ENCODE data around the gene RUNX2.

RUNX2 gene

GRCh38 chr6:45537539-45537938, 209.4 kb downstream of the RUNX2 start:
- no peak for TF ChIP-seq ZBTB7A (IDR thresholded peaks at IDR 0.05; ENCODE audit: low read depth)
- no peak for TF ChIP-seq CEBPB (IDR thresholded peaks at IDR 0.05)
- no peak for TF ChIP-seq TAF1 (IDR thresholded peaks at IDR 0.05; ENCODE audit: low read depth)
- no peak for TF ChIP-seq EGR1 (IDR thresholded peaks at IDR 0.05)
- TF ChIP-seq MAX (IDR thresholded peaks at IDR 0.05), result no peak
- TF ChIP-seq EP300 (IDR thresholded peaks at IDR 0.05; ENCODE audit: borderline replicate concordance), result no peak

- TF ChIP-seq NFIC (IDR thresholded peaks at IDR 0.05) (no peak), EP300 (IDR thresholded peaks at IDR 0.05; ENCODE audit: borderline replicate concordance) (no peak), CREB1 (IDR thresholded peaks at IDR 0.05; ENCODE audit: low read depth) (no peak), YY1 (IDR thresholded peaks at IDR 0.05; ENCODE audit: low read depth) (no peak), TEAD4 (IDR thresholded peaks at IDR 0.05) (no peak), EGR1 (IDR thresholded peaks at IDR 0.05) (no peak), FOXM1 (IDR thresholded peaks at IDR 0.05; ENCODE audit: borderline replicate concordance, low read depth) (no peak), TCF12 (IDR thresholded peaks at IDR 0.05; ENCODE audit: low read depth) (no peak)
Measured at GRCh38 chr6:45538641-45539547, 210.8 kb downstream of the RUNX2 start.

GRCh38 chr6:45540375-45540920, 212.3 kb downstream of the RUNX2 start:
- no peak for TF ChIP-seq ZBTB7A (IDR thresholded peaks at IDR 0.05; ENCODE audit: low read depth)

GRCh38 chr6:45541934-45542333, 213.8 kb downstream of the RUNX2 start:
- TF ChIP-seq FOXM1 (IDR thresholded peaks at IDR 0.05; ENCODE audit: borderline replicate concordance, low read depth), result no peak

GRCh38 chr6:45543298-45544235, 215.4 kb downstream of the RUNX2 start:
- TF ChIP-seq REST (IDR thresholded peaks at IDR 0.05; ENCODE audit: low read depth), result no peak
- no peak for TF ChIP-seq ZBTB7A (IDR thresholded peaks at IDR 0.05; ENCODE audit: low read depth)
- TF ChIP-seq YY1 (IDR thresholded peaks at IDR 0.05; ENCODE audit: low read depth), result no peak
- no peak for TF ChIP-seq MAX (IDR thresholded peaks at IDR 0.05)
- TF ChIP-seq CREB1 (IDR thresholded peaks at IDR 0.05; ENCODE audit: low read depth), result no peak
- TF ChIP-seq CEBPB (IDR thresholded peaks at IDR 0.05), result no peak
- no peak for TF ChIP-seq EGR1 (IDR thresholded peaks at IDR 0.05)
- no peak for TF ChIP-seq TEAD4 (IDR thresholded peaks at IDR 0.05)
- TF ChIP-seq TCF12 (IDR thresholded peaks at IDR 0.05; ENCODE audit: low read depth), result no peak
- no peak for TF ChIP-seq EP300 (IDR thresholded peaks at IDR 0.05; ENCODE audit: borderline replicate concordance)
- TF ChIP-seq FOXM1 (IDR thresholded peaks at IDR 0.05; ENCODE audit: borderline replicate concordance, low read depth), result no peak
- TF ChIP-seq RAD21 (IDR thresholded peaks at IDR 0.05; ENCODE audit: low read depth), result no peak
- no peak for TF ChIP-seq USF1 (IDR thresholded peaks at IDR 0.05)
- TF ChIP-seq TAF1 (IDR thresholded peaks at IDR 0.05; ENCODE audit: low read depth), result no peak
- TF ChIP-seq NFIC (IDR thresholded peaks at IDR 0.05), result no peak

- TF ChIP-seq REST (IDR thresholded peaks at IDR 0.05; ENCODE audit: low read depth), result no peak
- TF ChIP-seq TCF12 (IDR thresholded peaks at IDR 0.05; ENCODE audit: low read depth), result no peak
- no peak for TF ChIP-seq NFIC (IDR thresholded peaks at IDR 0.05)
- no peak for TF ChIP-seq RAD21 (IDR thresholded peaks at IDR 0.05; ENCODE audit: low read depth)
Measured at GRCh38 chr6:45545416-45545815, 217.3 kb downstream of the RUNX2 start.
